GM23248 (cell line): ENCODE results near the gene MIA3.

ENCODE experiments used
- EZH2 ChIP-seq: fragments of 200-600 bp; sonication (generic); IDR thresholded peaks from 2 replicates; pipeline ENCODE4 v1.6.1; 2018; ENCODE audit warnings: antibody characterized with exemption, mild to moderate bottlenecking; ENCODE audit not compliant: insufficient read depth, poor library complexity, severe bottlenecking
- EZH2phosphoT487 ChIP-seq: fragments of 200-600 bp; sonication (generic); IDR thresholded peaks from 2 replicates; pipeline ENCODE4 v1.6.1; 2018; ENCODE audit warnings: antibody characterized with exemption, moderate library complexity, mild to moderate bottlenecking, low read depth; ENCODE audit not compliant: insufficient read depth

GRCh38 chr1:222641269-222641948, 23.5 kb downstream of the MIA3 start:
- no peak for TF ChIP-seq EZH2phosphoT487
- no peak for TF ChIP-seq EZH2
